ENCODE results near the gene EGFR.
A peak's percentile ranks its signal among the peaks of the same experiment; 100 is the strongest.
"Not testable (repeated sequence)": the region's sequence is repeated elsewhere in the genome, so short reads cannot be mapped to it uniquely, and the experiment has no call there.

The EGFR gene

DNA sequence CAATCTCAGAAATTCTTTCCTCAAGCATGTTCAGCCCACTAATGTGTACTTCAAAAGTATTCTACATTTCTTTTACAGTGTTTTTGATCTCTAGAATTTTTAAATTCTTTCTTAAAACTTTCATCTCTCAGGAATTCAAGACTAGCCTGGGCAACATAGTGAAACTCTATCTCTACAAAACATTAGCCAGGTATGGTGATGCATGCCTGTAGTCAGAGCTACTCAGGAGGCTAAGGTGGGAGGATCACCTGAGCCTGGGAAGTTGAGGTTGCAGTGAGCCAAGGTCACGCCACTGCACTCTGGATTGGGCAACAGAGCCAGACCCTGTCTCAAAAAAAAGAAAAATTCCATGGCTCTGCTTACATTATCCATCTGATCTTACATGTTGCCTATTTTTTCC, 5.0 kb upstream of the EGFR start:
- DNase-seq (ENCODE audit: low spot score), result no peak

DNA sequence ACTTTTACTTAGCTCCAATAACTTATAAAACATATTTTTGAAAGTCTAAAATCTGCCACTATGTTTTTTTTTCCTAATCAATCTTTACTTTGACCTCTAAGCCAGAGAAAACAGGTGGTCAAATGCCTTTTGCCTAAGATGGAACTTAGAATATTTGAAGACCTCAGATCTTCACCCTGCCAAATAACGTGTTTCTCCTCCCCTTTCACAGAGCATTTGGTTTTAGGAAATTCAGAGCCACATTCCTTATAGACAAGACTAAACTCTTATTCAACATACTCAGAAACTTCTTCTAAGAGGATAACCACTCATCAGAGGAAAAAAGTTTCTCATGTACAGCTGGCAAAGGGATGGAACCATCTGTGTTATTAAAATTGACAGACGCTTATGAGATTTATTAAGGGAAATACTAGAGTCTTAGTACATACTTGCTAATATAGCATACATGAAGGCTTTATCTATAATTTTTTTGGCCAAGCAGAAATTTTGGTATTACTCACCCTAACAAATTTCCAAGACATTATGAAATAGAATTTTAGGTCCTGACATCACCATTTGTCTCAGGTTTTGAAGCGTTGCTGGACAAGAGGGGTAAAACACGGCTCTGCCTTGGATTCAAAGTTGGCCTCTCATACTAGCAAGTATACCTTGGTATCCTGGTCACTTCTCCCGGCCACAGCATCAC, 2.6 kb upstream of the EGFR start:
- DNase-seq (ENCODE audit: low spot score), result no peak

DNA sequence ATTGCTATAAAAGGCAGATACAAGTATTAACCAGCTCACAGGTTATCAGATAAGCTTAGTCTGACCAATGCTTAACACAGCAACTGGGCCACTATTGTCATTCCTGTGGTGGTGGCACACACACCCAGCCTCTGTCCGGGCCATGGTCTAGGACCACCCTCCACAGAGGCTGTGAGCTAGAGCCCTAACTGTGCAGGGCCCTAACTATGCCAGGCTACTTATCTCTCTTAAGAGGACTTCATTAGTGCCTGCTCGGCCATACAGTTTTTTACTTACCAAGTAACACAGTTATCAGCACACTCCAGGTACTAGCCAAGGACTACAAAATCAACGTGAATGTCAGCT, 2.1 kb upstream of the EGFR start:
- DNase-seq (ENCODE audit: low spot score), result no peak

DNA sequence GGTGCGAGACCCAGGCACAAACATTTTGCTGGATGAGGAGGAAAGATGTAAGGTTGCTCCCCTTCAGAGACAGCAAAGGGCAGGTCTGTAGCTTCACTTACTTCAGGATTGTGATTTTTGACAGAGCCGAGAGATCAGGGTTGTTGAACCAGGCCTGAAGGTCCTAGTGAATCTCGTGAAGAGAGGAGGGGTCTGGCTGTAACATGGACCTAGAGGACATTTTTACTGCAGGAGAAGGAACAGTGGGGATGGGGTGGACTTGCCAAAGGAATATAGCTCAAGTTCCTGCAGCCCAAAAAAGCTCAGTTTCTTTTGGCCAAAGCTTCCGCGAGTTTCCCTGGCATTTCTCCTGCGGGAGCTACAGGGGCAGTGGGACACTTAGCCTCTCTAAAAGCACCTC, 976 bp upstream of the EGFR start:
- DNase-seq (ENCODE audit: low spot score), result no peak

DNA sequence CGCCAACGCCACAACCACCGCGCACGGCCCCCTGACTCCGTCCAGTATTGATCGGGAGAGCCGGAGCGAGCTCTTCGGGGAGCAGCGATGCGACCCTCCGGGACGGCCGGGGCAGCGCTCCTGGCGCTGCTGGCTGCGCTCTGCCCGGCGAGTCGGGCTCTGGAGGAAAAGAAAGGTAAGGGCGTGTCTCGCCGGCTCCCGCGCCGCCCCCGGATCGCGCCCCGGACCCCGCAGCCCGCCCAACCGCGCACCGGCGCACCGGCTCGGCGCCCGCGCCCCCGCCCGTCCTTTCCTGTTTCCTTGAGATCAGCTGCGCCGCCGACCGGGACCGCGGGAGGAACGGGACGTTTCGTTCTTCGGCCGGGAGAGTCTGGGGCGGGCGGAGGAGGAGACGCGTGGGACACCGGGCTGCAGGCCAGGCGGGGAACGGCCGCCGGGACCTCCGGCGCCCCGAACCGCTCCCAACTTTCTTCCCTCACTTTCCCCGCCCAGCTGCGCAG, 424 bp downstream of the EGFR start:
- DNase-seq (ENCODE audit: low spot score), result peak; percentile 71

DNA sequence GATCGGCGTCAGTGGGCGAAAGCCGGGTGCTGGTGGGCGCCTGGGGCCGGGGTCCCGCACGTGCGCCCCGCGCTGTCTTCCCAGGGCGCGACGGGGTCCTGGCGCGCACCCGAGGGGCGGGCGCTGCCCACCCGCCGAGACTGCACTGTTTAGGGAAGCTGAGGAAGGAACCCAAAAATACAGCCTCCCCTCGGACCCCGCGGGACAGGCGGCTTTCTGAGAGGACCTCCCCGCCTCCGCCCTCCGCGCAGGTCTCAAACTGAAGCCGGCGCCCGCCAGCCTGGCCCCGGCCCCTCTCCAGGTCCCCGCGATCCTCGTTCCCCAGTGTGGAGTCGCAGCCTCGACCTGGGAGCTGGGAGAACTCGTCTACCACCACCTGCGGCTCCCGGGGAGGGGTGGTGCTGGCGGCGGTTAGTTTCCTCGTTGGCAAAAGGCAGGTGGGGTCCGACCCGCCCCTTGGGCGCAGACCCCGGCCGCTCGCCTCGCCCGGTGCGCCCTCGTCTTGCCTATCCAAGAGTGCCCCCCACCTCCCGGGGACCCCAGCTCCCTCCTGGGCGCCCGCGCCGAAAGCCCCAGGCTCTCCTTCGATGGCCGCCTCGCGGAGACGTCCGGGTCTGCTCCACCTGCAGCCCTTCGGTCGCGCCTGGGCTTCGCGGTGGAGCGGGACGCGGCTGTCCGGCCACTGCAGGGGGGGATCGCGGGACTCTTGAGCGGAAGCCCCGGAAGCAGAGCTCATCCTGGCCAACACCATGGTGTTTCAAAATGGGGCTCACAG, 1.1 kb downstream of the EGFR start:
- DNase-seq (ENCODE audit: low spot score), result peak; percentile 63

DNA sequence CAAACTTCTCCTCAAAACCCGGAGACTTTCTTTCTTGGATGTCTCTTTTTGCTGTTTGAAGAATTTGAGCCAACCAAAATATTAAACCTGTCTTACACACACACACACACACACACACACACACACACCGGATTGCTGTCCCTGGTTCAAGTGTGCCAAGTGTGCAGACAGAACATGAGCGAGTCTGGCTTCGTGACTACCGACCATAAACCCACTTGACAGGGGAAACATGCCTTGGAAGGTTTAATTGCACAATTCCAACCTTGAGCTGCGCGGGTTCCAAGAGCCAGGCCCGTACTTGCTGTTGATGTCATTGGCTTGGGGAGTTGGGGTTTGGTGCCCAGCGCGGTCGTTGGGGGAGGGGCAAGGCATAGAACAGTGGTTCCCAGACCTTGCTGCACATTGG, 1.7 kb downstream of the EGFR start:
- no peak for DNase-seq (ENCODE audit: low spot score)

DNA sequence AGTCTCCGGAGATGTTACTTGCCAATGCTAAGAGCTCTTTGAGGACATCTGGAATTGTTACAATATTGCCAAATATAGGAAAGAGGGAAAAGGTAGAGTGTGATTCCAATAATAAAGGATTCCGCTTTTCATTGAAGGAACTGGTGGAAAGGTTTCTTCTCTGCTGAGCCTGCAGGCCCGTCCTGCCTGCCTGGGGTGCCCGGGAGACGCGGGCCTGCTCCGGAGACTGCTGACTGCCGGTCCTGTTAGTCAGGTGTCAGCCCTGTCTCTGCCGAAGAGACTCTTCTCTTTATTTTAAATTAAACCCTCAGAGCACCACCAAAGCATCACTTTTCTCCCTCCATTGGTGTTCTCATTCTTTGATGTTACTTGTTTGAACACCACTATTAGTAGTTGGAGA, 2.2 kb downstream of the EGFR start:
- no peak for DNase-seq (ENCODE audit: low spot score)

DNA sequence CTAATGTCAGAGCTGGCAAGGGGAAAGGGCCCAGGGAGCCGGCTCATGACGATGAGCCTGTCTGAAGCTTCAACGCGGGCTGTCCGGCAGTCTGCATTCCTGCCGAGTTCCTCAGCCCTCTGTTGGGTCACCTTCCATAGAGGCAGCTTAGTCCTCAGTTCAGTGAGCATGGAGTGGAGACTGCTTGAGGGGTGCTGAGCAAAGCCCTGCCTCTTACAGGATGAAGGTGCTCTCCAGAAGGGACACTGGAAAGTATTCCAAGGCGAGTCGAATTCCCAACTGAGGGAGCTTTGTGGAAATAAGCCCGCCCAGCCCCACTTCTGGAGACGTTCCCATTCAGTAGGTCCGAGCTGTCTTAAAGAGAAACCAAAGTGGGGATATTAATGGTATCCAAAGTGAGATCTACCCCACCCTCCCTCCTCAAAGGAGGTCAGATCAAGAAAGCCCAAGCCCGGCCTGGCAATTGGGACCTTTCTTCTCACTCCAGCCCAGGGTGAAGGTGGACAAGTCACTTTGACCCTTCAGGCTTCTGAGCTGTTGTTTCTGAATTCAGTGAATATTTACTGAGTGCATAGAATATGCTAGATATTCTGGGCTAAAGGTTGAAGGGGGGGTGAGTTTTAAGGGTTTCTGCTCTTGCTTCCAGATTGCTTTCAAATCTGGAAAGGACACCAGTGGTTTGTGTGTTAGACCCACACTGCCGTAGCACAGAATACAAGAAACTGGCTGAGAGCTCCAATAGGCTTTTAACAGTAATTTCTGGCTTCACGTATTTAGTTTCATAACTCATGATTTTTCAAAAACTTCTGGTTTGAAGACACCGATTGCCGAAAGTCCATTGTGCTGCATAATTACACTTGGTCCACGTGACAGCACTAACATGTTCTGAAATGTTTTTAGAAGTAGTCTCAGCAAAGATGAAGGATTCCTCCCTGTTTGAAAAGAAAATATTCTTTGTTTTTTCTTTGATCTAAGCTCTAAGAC, 3.5 kb downstream of the EGFR start:
- no peak for DNase-seq (ENCODE audit: low spot score)

DNA sequence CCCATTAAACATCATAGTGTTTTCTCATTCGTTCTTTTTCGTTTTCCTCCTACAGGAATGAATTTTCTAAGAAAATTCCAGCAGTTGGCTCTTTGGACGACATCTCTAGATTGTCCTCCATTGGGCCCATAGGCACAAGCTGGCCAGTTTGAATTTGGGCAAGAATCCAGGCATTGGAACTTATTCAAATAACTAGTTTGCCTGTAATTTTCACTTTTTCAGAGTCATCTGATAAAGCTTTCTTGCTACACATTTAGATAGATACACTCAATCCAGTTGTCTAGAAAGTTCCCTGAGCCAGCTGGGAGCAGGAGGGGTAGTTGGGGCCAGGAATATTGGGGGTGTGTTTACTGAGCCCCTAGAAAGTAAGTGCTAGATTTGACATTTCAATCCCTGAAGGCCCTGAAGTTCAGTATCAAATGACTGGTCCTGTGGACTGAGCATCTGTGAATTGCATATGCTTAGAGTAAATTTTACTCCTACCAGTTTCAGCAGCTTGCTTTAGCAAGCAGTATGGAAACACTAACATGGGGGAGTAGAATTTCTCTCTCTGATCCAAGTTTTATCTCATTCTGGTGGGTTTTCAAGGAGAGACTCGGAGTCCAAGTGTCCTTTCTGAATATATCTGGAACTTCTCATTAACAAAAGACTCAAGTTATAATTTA, 5.2 kb downstream of the EGFR start:
- DNase-seq (ENCODE audit: low spot score), result no peak

DNA sequence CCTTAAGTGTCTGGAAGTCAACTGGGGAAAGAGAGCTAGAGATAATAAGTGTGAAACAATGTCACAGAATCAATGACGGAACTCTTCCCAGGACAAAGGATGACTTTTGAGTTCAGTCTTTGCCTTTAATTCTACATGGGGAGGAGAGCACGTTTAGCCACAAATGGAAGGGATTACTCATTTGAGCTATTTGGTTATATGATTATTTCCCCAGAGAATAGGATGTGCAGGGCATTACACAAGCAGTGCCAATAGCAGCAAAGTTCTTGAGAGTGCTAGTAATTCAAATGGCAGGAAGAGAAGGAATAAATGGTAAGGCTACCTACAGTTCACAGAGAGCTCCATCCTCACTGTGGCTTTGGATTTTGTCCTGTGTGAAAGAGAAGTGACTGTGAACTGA, 6.0 kb downstream of the EGFR start:
- DNase-seq (ENCODE audit: low spot score), result no peak

DNA sequence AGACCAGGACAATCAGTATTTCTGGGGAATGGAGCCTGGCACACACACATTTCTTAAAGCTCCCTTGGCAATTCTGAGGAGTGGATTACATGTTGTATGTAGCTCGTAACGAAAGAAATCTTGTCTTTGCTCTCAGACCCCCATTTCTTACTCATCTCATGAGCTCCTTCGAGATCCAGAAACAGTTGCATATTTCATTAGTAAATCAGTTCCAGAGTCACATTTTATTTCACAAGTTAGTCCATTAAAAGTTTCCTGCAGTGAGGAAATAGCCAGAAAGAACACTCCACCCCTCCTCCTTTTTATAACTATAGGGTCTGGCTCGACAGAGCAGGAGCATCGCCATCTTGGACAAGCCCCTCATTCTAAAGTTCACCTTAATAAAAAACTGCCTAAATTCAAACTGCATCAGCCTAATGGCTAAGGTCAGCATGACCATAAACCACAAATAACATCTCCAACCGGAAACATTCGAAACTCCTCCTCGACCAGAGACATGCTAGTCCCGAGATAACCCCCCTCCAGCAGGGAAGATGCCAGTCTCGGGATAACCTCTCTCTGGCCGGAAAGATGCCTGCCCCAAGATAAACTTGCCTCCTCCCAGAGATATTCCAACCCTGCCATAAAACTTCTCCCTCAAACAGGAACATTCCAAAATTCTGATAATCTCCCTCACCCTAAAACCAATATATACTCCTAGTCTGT, 7.4 kb downstream of the EGFR start:
- DNase-seq (ENCODE audit: low spot score), result no peak

DNA sequence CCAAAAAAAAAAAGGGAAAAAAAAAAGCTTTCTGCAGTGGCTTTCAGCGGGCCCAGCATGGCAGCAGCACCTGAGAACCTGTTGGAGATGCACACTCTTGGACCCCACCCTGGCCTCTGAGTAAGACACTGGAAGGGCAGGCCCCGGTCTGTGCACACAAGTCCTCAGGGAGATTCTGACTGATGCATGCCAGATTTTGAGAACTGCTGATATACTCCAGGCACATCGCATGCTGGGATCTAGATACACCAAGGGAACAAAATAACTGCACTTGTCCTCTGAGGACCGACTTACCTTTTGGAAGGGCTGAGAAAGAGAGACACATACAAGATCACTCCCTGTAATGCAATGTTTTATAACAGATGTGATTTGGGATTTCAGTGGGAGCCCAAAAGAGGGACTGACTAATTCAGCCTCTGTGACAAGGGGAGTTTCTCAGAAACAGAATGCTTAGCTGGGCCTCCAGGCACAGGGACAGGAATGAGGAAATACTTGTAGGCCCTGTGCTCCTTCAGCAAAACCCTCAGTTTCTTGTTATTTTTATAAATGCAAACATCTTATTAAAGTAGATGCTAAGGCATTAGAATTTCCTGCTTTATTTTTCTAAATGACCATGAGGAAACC, 8.2 kb downstream of the EGFR start:
- no peak for DNase-seq (ENCODE audit: low spot score)

DNA sequence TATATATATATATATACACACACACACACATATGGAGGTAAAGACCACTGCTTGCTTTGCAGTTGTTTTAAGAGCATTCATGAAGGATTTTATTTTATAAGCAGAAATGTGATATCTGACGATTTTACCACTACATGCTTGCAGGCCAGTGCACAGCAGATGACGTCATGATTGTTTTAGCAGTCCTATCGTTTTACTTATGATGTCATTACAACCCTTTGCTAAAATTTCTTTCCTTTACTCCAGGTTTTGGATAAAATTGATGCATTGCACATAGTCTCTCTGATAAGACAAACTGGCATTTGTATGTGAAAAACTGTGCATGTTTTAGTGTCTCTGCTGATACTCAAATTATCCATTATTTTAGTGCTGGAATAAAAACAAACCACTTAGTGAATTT, 9.2 kb downstream of the EGFR start:
- DNase-seq (ENCODE audit: low spot score), result no peak

DNA sequence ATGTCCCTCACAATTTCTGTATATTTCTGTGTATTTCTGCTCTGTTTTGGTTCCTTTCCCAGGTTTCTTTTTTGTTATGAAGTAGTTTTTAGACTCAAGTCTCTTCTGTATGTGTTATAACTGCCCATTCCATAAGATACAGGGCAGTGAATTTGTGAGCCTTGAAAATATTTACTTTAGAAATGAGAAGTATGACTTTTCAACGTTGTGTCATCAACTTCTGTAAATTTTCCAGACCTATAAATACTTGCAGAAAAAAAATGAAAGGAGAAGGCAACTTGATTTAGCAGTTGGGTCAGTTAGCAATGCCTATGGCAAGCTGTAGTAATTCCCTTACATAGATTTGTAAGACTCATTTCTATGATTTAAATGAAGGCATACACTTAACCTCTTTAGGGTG, 11.5 kb downstream of the EGFR start:
- DNase-seq (ENCODE audit: low spot score), result no peak

DNA sequence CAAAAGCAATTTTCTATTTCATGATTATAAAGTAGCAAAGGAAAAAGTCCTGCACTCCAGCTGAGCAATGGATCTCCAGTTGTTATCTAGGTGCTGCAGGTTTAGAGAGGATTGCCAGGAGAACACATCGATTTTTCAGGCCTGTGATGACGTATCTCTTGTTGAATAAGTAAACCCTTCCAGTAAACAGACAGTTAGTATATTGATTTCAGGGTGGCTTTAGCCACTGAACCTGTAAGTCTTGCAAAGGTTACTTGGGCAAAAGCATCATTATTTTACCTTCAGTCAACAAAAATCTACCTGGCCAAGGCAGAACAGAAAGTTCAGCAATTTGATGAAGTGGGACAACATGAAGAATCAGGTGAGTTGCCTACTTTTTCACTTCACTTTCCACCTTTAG, 12.3 kb downstream of the EGFR start:
- no peak for DNase-seq (ENCODE audit: low spot score)

DNA sequence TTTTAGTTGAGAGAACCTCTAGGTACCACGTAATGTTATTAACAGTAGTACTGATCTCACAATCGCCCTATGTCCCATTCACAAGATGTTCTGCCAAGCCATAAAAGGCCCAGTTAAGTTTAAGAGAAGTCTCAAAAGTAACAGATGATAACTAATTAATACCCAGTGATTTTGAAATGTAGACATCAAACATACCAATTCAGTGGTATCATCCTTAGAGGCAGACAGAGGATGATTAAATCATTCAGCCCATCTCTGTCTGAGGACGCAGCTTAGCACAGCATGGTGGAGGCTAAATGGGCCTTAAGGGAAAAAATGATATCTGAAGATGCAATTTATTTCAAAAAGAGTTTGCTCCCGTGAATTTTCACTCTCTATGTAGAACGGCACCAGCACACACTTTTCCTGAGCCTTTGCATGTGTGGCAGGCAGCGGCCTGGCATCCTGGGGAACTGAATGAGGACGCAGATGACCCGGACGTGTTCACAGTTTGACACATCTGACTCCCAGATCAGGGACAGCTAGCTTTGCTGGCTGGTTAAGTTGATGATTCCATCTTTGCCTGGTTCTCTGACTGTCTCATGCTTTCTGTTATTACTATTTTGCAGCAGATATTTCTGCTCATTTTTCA, 13.4 kb downstream of the EGFR start:
- no peak for DNase-seq (ENCODE audit: low spot score)

DNA sequence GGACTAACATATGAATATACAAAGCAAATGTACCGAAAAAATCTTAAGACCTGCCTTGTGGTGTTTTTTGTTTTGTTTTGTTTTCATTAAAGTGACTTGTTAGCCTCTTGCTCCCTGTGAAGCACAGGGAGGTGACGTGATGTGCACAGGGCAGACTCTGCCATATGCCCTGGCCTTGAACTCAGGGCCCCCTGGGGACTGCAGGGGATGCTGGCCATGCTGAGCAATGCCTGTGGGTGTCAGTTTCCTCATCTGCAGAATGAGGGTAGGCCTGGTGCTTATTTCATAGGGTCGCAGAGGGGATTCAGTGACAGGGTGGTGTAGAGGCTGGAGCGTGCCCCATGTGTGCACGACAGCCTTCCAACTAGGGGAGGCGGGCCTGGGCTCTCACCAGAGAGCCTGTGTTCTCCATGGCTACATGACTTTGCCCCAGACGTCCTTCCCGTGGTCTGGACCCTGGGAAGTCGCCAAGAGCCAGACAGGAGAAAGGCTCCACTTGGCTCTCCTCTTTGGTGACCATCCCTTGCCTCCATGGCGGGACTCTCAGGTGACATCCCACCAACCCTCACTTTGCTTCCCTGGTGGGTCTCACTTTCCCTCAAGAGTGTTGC, 14.5 kb downstream of the EGFR start:
- DNase-seq (ENCODE audit: low spot score), result no peak

DNA sequence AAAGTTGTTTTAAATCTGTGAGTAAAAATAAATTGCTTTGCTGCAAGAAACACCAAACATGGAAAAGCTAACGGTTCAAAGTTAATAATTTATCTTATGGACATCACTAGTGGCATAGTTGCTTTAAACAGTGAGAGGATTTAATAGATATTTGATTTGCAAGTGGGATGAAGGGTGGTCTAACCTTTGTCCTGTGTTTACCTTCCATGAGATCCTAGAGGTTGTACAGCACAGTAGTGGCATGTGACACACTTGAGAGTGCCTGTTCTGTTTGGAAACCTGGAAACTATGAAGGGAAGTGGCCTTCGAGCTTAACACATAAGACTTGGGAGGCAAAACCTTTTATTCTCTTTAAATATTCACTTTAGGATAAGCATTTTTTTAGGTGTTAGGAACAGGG, 16.0 kb downstream of the EGFR start:
- DNase-seq (ENCODE audit: low spot score), result no peak

DNA sequence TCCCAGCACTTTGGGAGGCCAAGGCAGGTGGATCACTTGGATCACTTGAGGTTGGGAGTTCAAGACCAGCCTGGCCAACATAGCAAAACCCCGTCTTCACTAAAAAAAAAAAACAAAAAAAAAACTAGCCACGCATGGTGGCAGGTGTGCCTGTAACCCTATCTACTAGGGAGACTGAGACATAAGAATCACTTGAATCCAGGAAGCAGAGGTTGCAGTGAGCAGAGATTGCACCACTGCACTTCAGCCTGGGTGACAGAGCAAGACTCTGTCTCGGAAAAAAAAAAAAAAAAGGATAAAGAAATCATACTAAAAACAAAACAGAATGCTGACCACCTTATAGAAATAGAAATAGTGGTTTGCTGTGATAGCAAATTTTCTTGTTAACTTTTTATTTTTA, 16.6 kb downstream of the EGFR start:
- DNase-seq (ENCODE audit: low spot score), result not testable (repeated sequence)
